HFF-Myc (cell line): ENCODE measurements around the gene IMPACT.

Experiments
- DNase-seq: peaks from one replicate; pipeline ENCODE4 v3.0.0-alpha.2; 2011; ENCODE audit warnings: low read depth; ENCODE audit errors: extremely low read depth
- H3K4me3 ChIP-seq: replicated peaks from 2 replicates; pipeline ENCODE4 v1.5.1; 2011; ENCODE audit warnings: low read depth, mild to moderate bottlenecking, control low read depth, low read length
- CTCF ChIP-seq: IDR thresholded peaks from 2 replicates; pipeline ENCODE4 v1.5.1; 2012; ENCODE audit warnings: mild to moderate bottlenecking, low read depth, low read length, control low read depth; ENCODE audit errors: missing control alignments

IMPACT gene

DNA sequence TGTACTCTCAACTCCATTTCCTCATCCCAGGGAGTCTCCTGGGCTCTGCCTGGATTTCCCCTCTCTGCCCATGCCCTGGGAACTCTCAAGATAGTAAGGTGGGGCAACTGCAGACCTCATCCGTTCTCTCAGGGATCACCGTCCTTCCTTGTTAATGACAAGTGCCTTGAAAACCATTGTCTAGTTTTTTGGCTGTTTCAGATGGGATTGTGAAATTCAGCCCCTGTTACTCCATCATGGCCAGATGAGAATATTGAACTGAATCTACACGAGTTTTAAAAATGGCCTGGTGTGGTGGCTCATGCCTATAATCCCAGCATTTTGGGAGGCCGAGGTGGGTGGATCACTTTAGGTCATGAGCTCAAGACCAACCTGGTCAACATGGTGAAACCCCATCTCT lies 33.3 kb downstream of the IMPACT start:
- H3K4me3 ChIP-seq, result no peak overlapping the region
- DNase-seq, result no peak
- no peak for TF ChIP-seq CTCF

DNA sequence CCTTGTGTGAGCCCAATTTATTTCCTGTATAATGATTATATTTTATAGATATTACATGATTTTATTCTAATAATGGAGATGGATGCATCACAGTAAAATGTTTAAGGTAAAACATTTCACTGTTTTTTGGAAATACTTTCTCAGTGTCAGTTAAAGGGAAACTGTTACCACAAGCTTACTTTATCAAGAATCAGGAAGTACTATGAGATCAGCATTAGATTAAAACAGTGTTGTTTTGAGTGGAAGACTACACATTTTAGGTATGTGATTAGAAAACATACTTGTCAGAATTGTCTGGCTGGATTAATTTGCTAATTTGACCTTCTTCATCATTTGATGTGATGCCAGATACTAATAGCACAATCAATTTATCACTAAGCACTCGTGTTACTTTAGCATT lies 33.9 kb downstream of the IMPACT start, which contains the start of gene HRH4:
Gene HRH4 (plus strand): TSS at position 250 of the 400 bp plus-strand sequence. CDS start 92 bp downstream, at position 342.
- DNase-seq, result no peak
- TF ChIP-seq CTCF, result no peak
- H3K4me3 ChIP-seq, result no peak within 1 kb of the TSS

- H3K4me3 ChIP-seq, result no peak overlapping the region
- TF ChIP-seq CTCF, result no peak
- DNase-seq, result no peak
Measured at GRCh38 chr18:24461996-24462395, 35.5 kb downstream of the IMPACT start.

GRCh38 chr18:24462838-24463775 lies 36.6 kb downstream of the IMPACT start:
- no peak for TF ChIP-seq CTCF
- no peak overlapping the region for H3K4me3 ChIP-seq
- no peak for DNase-seq

DNA sequence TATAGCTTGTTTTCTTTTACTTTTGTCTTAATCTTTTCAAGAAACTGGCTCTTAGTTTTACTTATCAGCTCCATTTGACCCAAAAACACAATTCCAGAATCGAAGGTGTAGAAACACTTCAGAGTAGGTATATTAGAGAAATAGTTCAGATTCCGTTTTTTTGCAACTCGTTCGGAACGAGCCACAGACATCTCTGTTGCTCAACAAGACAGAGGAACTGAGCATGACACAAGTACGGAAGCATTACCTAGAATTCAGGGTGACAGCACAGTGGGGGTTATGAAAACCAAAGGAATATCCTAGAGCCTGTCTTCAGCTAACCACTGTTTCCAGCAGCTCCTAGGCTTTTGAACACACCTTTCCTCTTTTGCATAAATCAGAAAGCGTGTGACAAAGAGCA lies 39.0 kb downstream of the IMPACT start:
- no peak for DNase-seq

DNA sequence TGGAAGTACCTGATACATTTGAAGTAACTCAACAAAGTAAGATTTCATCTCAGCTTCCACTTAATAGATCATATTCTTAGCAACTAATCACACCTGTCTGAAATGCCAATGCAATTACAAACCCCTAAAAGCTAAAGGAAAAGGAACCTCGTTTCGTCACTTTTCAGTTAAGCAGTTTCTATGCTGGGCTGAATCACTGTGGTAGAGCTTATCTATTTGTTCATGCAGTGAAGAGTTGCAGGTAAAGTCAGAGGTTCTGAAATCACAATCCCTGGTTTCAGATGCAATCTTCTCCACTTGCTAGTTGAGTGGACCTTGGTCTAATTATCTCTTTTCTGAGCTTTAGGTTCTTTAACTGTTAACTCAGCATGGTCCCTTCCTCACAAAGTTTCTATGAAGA lies 40.3 kb downstream of the IMPACT start:
- no peak overlapping the region for H3K4me3 ChIP-seq
- no peak for DNase-seq
- TF ChIP-seq CTCF, result no peak

More for the DNA sequence above, 39.0 kb downstream of the IMPACT start:
- no peak for TF ChIP-seq CTCF
- no peak overlapping the region for H3K4me3 ChIP-seq
